Mesodermal cell (in vitro differentiated cells): ENCODE data around the gene LHX6.
A peak's percentile ranks its signal among the peaks of the same experiment; 100 is the strongest.

Source experiments
- H3K27ac ChIP-seq: 2 replicates; pipeline ENCODE4 v1.7.0; 2013; ENCODE audit warnings: mild to moderate bottlenecking, low read depth, low read length, moderate library complexity; ENCODE audit not compliant: severe bottlenecking
- H3K36me3 ChIP-seq: 2 replicates; pipeline ENCODE4 v1.7.1; 2013; ENCODE audit warnings: mild to moderate bottlenecking, low read length, moderate library complexity; ENCODE audit not compliant: control insufficient read depth, insufficient read depth
- H3K4me1 ChIP-seq: one replicate; pipeline ENCODE4 v1.7.1; 2013; ENCODE audit warnings: mild to moderate bottlenecking, low read length; ENCODE audit not compliant: insufficient read depth, control insufficient read depth, poor library complexity, severe bottlenecking
- H3K4me3 ChIP-seq: 2 replicates; pipeline ENCODE4 v1.7.0; 2013; ENCODE audit warnings: low read length, control low read depth, mild to moderate bottlenecking; ENCODE audit not compliant: insufficient read depth, poor library complexity, severe bottlenecking; ENCODE audit errors: extremely low read depth
- H3K9me3 ChIP-seq: 2 replicates; pipeline ENCODE4 v1.7.1; 2013; ENCODE audit warnings: mild to moderate bottlenecking, low read length, moderate library complexity; ENCODE audit not compliant: control insufficient read depth
- WGBS, 2 experiments: methylation state at CpG; one replicate each; pipeline ENCODE4 v1.1.5; 2013; ENCODE audit warnings: missing lambda C conversion rate in 2 of 2; ENCODE audit not compliant: insufficient coverage in 2 of 2; 5-methylcytosine and 5-hydroxymethylcytosine counted together

LHX6 gene

DNA sequence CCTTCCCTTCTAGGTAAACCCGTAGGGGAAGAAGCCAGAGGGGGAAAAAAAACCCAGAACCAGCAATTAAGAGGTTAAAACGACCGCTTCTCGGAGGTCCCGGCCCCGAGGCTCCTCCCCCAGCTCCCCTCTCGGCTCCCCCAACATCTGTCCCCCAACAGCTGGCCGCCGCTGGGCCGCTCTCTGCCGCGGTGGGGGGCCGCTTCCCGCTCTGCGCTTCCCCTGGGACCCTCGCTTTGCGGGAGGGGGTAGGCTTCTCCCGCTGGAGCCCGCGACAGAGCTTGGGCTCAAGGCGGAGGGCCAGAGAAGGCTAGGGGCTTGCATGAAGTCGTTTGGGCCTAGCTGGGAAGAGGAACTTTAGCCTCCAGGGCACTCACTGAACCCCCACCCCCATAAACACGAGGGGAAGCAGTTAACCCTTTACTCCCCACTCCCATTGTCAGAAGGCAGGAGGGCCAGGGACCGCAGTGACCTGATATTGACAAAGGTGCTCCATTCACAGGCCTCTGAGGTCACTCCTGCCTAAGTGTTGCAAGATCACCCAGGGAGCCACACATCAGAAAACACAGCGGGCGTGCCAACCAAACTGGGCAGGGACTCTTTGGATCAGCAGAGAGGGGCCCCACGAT lies 7.5 kb downstream of the LHX6 start:
- peaks cover 14% of the 10 kb centered on the region for H3K4me1 ChIP-seq
- no peaks in the 10 kb centered on the region for H3K9me3 ChIP-seq
- 0 to 23% methylated on average over 6 to 9 of the region's 27 CpGs for WGBS, 2 experiments
- no peaks in the 10 kb centered on the region for H3K36me3 ChIP-seq
- no peak overlapping the region for H3K27ac ChIP-seq
- no peak overlapping the region for H3K4me3 ChIP-seq

DNA sequence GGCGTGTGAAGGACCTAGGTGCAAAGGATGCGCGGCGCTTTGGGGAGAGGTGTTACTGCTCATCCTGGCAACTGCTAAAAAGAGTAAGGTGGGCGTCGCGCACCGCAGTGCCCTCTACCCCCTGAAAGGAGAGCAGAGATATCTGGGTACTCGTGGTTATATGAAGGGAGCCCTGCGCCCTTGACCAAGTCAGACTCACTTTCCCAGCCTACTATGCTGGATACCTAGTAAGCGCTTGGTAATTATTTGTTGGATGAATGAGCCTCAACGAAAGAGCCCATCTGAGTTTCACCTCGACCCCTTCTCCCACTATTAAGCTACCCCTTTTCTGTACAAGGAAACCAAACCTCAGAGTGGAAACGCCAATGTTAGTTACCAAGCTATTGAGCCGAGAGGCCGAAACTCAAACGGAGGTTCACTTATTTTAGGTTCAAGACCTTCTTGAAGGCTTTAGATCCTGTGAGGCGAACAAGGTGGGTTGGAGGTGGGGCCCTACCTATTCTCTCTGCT lies 8.0 kb downstream of the LHX6 start:
- no peaks in the 10 kb centered on the region for H3K36me3 ChIP-seq
- no peaks in the 10 kb centered on the region for H3K9me3 ChIP-seq
- no peak overlapping the region for H3K27ac ChIP-seq
- 5 to 7% methylated on average over 10 to 15 of the region's 18 CpGs for WGBS, 2 experiments
- H3K4me1 ChIP-seq, result peaks cover 14% of the 10 kb centered on the region
- H3K4me3 ChIP-seq, result no peak overlapping the region

DNA sequence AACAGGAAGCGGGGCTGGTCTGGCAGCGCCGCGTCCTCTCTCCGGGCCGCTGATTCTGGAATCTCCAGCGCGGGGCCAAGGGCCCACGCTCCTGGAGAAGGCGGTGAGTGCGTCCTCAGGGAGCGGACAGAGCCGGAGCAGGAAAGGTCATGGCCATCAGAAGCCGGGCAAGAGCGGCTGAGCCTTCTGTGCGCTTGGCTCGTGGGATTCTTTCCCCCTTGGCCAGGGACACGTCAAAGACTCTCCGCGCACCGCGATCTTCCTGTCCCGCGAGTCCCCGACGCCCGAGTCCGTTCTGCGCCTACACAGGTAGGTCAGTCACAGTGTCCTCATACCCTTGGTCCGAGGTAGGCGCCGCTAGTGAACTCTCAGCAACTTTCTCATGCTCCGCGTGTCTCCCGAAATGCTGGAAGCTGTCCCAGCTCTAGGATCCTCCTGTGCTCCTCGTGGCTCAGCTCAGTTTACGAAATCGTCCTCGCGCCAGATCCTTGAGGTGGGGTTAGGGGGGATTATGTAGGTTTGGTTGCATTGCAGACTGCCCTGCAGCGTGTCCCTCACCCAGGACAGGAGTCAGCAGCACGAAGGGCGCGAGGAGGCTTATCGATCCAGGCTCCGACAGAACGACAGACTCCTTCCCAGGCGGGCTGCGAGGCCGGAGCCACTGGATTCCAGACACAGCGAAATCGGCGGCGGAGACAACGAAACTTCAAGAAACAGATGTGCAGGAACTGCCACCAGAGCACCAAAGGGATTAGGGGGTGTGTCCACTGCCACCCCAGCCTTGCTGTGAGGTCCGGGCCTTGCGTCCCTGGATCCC lies 8.7 kb downstream of the LHX6 start:
- H3K36me3 ChIP-seq, result no peaks in the 10 kb centered on the region
- no peaks in the 10 kb centered on the region for H3K9me3 ChIP-seq
- no peak overlapping the region for H3K4me3 ChIP-seq
- no peak overlapping the region for H3K27ac ChIP-seq
- peaks cover 14% of the 10 kb centered on the region for H3K4me1 ChIP-seq
- 1 to 2% methylated on average over 49 to 53 of the region's 57 CpGs for WGBS, 2 experiments

- H3K4me3 ChIP-seq, result peak overlapping the region; percentile 24
- no peaks in the 10 kb centered on the region for H3K9me3 ChIP-seq
- no peaks in the 10 kb centered on the region for H3K36me3 ChIP-seq
- 0 to 1% methylated on average over 31 to 56 of the region's 59 CpGs for WGBS, 2 experiments
- H3K27ac ChIP-seq, result no peak overlapping the region
- H3K4me1 ChIP-seq, result peaks cover 14% of the 10 kb centered on the region
Measured at GRCh38 chr9:122218935-122219855, 9.6 kb downstream of the LHX6 start.

DNA sequence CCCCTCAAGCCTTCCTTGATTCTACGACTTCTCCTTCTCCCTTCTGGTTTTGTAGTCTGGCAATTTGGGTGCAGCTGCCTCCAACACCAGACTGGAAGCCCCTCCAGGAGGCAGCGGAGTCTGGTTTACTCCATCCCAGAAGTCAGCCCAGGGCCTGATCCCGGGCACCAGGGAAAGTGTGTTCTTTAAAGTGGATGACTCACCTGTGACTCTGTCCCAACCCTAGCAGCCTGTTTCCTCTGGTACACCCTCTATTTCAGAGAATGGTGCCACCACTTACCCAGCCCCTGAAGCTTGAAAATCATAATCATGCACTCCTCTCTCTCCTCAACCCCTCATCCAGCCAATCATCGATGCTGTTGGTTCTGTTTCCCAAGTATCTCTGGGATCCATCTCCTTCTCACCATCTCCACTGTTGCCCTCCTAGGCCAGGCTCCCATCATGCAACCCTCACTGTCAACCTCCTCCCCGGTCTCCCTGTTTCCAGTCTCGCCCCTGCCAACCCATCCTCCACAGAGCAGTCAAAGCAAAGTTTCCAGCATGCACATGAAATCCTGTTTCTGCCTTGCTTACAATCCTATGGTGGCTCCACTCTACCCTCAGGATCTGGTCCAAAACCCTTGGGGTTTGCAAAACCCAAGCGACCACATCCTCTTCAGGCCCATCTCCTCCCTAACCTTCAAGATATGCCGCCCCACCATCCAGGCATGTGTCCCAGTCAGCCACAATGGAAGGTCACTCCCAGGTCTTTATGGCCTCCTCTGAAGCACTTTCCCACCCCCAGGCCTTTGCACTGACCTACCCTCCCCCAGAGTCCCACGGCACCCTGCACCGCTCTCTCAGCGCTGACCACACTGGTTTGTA lies 10.5 kb downstream of the LHX6 start:
- Histone ChIP-seq H3K9me3 (no peaks in the 10 kb centered on the region), H3K4me3 (no peak overlapping the region), H3K4me1 (peaks cover 14% of the 10 kb centered on the region), H3K27ac (no peak overlapping the region), H3K36me3 (no peaks in the 10 kb centered on the region)
- 46 to 58% methylated on average over 7 to 8 of the region's 11 CpGs for WGBS, 2 experiments

DNA sequence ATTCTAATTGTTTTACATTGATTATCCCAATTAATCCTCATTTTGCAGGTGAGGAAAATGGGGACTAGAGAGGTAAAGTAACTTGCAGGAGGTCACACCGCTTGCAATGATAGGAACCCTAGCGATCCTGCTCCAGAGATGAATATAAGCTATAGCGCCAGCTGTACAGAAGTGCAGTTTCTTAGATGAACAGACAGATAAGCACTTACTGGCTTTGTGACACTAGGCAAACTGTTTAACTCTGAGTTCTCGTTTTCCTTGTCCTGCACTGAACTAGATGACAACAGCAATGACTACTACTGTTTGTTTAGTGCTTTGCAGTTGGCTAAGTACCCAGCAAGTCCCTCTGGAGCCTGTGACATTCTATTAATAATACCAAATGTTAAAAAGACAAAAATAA lies 11.1 kb downstream of the LHX6 start:
- no peaks in the 10 kb centered on the region for H3K9me3 ChIP-seq
- no peaks in the 10 kb centered on the region for H3K36me3 ChIP-seq
- 84 to 88% methylated on average over 4 of the region's 4 CpGs for WGBS, 2 experiments
- no peak overlapping the region for H3K4me3 ChIP-seq
- H3K4me1 ChIP-seq, result peaks cover 14% of the 10 kb centered on the region
- H3K27ac ChIP-seq, result no peak overlapping the region

- Histone ChIP-seq H3K27ac (no peak overlapping the region), H3K4me3 (no peak overlapping the region), H3K9me3 (no peaks in the 10 kb centered on the region), H3K4me1 (peaks cover 14% of the 10 kb centered on the region), H3K36me3 (no peaks in the 10 kb centered on the region)
- WGBS, 2 experiments, result 92 to 94% methylated on average over 28 to 32 of the region's 35 CpGs
Measured at GRCh38 chr9:122216798-122217418, 11.8 kb downstream of the LHX6 start.

DNA sequence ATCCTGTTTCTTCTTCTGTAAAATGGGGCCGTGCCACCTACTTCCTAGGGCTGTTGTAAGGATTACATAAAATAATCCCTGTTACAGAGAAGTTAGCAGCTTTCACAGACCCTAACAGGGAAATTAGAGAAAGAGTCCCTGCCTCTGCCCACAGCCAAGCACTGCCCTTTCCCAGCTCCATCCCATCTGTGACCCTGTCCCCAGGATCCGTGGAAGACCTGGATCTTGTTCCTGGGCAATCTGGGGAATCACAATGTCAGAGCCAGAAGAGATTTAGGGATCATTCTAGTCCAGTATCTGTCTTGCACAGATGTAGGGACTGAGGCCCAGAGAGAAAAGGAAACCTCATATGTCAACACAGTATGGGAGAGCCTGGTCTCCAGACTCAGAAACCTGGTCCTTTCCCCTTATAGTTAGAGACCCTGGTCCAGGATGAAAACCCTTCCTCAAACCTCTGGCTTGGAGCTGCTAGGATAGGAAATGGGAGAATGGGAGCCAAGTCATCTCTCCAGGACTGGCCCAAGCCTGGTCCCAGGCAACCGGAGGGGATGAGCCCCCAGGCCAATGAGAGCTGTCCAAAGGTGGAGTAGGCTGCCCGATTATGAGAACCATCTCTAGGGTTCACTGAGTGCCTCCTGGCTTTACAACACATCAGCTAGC lies 12.5 kb downstream of the LHX6 start:
- H3K27ac ChIP-seq, result no peak overlapping the region
- no peaks in the 10 kb centered on the region for H3K36me3 ChIP-seq
- H3K4me1 ChIP-seq, result peaks cover 14% of the 10 kb centered on the region
- H3K4me3 ChIP-seq, result no peak overlapping the region
- no peaks in the 10 kb centered on the region for H3K9me3 ChIP-seq
- WGBS, 2 experiments, result 14 to 70% methylated on average over 1 to 2 of the region's 4 CpGs

GRCh38 chr9:122215663-122216062 lies 13.1 kb downstream of the LHX6 start:
- H3K36me3 ChIP-seq, result no peaks in the 10 kb centered on the region
- H3K4me3 ChIP-seq, result no peak overlapping the region
- no peak overlapping the region for H3K27ac ChIP-seq
- H3K9me3 ChIP-seq, result no peaks in the 10 kb centered on the region
- WGBS, 2 experiments, result 89% methylated on average over 1 of the region's 1 CpG; no CpG with 5 or more reads in 1 of the 2 experiments
- peaks cover 14% of the 10 kb centered on the region for H3K4me1 ChIP-seq
